Suprapubic skin (tissue), 3 donors: ENCODE results near the gene TMEM178A.

Experiments used
- CTCF ChIP-seq, 2 donors: fragments of 200-600 bp in 1 of 2; fragments of 450-650 bp in 1 of 2; sonication (generic) in 1 of 2; IDR thresholded peaks; one replicate each; pipeline ENCODE4 v1.5.1; 2016 to 2019; ENCODE audit warnings: antibody characterized with exemption in 2 of 2, mild to moderate bottlenecking in 1 of 2, moderate library complexity in 1 of 2
- POLR2A ChIP-seq, 2 donors: fragments of 450-650 bp; IDR thresholded peaks; one replicate each; pipeline ENCODE4 v1.6.1; 2017; ENCODE audit warnings: antibody characterized with exemption in 2 of 2, mild to moderate bottlenecking in 2 of 2, moderate library complexity in 2 of 2

GRCh38 chr2:39682066-39682692 lies 16.5 kb downstream of the TMEM178A start:
- TF ChIP-seq CTCF (IDR thresholded peaks at IDR 0.05) (no peak), POLR2A (IDR thresholded peaks at IDR 0.05) (no peak)
